GM21528 (cell line): Measurements from ENCODE around the gene CCL8.

Source experiments
- ATAC-seq: cut with Tn5 transposase; IDR thresholded peaks from one replicate; pipeline ENCODE4 v1.9.1; 2021; ENCODE audit warnings: mild to moderate bottlenecking, moderate library complexity; ENCODE audit not compliant: unreplicated experiment, low FRiP score

The CCL8 gene

DNA sequence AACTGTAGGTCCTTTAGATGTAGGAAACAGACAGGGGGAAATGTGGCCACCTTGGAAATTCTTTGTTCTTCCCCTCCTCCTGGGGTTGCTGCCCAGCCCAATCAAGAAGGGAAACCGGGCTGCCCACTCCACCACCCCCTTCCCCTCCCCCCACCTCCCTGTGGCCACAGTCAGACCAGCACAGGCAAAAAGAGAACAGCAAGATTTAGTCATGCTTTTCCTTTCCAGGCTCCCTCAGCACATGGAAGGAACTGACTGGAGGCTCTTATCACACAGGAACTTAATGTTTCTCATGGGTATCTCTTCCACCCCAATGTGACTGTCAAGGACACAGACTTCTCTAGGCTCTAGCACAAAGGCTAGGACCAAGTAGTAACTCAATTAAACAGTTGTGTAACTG lies 46.8 kb downstream of the CCL8 start:
- ATAC-seq = no peak

DNA sequence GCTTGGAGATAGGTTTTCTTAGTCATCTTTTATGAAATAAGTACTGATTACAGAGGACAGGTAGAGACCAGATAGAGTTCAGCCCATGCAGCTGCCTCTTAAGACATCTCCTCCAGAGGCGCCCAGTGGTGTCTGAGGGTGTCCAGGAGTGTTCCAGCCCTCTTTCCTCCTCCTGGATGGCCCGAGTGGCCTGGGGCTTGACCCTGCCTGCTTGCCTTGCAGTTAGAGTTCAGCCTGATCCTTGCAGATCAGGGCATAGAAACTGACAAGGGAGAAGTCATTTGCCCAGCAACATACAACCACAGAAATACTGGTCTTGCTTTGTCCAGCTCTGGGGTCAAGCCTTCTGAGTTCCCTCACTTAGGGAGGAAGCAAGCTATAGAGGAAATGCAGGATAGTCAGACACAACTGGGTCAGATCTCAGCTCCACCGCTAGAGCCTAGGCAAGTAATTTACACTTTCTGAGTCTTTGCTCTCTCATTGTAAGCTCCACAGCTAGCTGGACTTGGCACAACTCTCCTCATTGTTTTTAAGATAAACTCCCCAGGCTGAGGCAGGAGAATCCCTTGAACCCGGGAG lies 47.4 kb downstream of the CCL8 start:
- ATAC-seq = no peak

DNA sequence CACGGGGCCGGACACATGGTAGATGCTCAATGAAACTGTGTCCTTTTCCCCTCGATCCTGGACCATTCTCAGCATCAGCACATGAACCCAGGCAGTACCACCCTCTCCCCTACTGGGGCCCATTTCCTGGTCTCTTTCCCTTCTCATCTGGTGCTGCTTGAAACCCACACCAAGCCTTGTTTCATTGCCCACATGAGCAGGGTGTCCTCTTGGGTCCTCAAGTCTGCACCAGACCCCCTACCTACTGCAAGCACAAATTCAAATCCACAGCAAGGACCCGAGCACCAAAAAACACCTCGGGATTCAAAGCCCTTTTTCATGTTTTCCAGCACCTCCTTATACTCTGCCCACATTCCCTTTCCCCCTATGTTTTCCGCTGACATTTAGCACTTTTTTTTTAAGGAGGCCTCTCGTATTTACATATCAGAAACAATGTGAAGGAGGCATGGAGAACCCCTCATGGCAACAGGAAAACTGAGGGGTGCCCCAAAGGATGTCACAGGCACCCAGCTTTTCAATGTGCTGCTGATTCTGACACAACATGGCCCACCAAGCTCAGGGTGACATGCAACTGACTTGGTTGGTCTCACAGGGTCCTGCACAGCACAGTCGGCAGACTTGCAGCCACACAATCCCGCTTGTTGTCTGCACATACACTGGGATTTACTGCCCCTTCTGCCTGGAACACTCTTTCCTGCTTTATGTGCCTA lies 48.4 kb downstream of the CCL8 start:
- no peak for ATAC-seq

DNA sequence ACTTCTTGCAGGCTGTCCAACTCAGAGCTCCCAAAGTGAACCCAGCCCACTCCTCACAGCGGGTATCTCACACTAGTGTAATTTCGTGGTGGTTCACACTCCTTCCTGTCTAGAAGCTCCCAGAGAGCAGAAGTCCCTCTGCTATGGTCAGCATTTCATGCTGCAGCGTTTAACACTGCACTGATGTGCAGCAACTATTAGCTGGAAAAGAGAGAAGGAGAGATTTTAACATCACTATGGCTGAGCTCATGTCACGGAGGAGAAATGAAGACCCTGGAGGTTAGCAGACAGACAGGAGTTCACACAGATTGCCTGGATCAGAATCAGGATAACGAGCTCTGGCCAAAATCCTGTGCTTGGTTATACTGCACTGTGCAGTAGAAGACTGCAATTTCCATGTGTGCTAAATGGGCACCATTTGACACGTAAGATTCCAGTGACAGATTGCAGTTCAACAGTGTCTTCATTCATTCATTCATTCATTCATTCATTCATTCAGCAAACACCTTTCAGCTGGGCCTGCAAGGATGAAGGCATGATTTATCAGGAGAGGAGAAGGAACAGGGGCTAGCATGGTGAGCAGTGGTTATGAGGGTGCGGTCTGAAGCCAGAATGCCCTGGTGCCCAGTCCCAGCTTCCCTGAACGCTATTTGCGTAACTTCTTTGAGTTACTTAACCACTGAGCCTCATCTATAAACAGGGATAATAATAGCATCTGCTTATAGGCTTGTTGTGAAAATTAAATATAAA lies 49.1 kb downstream of the CCL8 start:
- ATAC-seq = no peak

DNA sequence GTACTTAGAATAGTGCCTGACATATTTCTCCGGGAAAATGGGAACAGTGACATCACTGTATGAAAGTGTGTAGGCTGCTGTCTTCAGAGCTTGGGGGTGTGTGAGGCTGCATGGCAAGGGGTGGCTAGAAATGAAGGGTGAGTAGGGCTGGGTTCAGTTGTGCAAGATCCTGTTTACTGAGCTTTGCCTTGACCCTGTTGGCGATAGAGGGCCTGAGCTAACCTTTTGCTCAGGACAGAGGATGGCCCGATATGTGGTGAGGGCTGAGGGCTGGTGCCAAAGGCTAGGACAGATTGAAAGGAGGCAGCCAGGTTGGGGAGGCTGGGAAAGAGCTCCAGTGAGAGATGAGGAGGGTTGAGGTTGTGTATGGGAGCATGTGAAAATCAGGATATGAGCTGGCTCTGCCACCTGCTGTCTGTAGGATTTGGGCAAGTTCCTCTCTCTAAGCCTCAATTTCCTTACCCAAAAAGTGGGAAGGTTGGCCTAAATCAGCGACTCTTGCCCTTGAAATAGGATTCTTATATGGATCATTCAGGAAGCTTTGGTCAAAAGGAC lies 49.8 kb downstream of the CCL8 start:
- no peak for ATAC-seq

DNA sequence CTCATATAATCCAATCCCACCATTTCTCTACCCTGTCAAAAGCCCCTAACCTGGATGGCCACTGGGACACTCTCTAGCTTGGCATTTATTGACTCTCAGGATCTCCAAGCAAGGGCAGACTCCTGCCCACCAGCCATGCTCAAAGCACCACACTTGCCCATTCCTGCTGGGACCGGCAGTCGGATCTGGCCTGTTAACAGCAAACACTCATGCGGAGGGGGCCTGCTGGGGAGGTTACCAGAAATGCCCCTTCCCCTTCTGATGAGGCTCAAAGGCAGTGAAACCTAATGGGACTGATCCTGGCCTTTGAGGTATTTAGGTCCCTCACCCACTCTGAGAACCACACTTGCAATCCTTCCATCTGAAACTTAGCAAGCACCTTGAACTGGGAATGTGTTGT lies 50.3 kb downstream of the CCL8 start:
- ATAC-seq = no peak

DNA sequence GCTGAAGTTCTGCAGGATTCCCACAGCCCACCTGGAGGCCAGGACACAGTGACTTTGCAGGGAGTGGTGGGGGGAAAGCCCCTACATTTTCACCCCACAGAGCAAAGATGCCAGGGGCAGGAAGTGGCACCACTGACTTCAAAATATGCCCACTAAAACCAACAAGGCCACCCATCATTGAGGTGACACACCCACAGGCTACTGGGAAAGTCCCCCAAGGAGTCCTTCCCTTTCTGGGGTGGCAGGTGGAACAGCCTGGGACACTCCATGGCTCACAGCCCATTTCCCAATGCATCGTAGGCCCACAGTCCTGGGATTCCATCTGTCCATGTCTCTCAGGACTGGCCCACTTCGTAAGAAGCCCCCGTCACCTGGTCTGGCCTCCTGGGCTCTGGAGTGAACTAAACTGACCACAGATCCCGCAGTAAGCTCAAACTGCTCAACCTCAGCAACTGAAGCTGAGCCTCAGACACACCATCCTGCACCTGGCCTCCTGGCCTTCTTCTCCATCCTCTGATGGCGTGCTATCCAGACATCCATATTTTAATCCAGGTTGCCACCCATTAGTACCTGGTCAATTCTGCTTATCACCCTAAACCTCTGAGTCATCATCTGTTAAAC lies 51.3 kb downstream of the CCL8 start:
- no peak for ATAC-seq

DNA sequence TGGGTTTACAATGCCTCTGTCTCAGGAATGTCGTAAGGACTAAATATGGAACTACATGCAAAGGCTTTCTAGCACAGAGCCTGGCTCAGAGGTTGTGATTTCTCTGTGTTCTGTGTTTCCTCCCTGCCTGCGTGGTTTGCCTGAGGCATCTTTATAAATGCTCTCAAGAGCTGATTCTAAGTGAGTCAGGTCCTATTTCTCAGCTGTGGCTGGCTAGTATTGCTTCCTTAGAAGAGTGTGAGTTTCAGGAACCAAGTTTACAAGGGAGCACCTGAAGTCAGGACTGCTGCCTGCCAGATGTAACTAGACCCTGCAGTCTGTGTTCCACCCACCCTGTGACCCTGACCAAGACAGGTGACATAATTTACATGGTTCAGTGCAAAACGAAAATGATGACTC lies 51.8 kb downstream of the CCL8 start:
- no peak for ATAC-seq
